Measurements from ENCODE around the gene PYM1. TPM values are rescaled to one million over a fixed set of nuclear protein-coding genes. Genes with fewer than 3 reads are reported as not detected.

The PYM1 gene
- total and polyA plus RNA-seq, 2 of the 8 experiments (the other 6 are each of a cell fraction or from before 2014, with no cell fraction given), result 38.7 to 58.5 TPM

DNA sequence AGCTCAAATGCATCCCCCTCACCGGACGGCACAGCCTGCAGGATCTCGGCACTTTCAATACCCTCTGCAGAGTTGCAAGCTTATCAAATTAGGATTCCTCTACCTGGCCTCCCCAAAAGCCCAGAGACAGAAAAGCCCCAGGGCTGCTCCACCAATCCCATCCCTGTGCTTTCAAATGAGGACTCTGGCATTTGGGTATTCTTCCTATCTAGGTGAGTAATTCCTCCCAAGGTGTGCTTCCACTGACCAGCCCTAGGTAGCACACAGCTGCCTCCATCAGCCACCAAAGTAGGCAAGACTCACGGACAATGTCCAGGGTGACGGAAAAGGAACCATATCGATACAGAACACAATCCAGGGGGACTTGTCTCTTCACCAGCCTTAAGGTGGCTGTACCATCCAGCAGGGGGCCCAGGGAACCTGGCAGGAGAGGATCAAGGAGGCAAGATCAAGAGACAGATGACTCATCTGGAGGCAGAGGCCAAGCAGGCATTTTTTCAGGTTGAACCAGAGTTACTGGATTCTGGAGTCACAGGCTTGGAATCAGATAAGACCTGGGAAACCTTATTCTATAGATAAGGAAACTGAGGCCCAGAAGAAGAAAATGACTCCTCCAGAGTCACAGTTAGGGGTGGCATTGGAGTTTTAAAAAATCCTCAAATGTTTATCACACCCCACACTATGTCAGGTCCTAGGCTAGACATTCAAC is 28.3 kb upstream of the PYM1 start:
- Histone ChIP-seq H3K27me3 (replicated peaks in 1 of 4; ENCODE audit: control insufficient read depth in 3 of 4, extremely low read depth in 1 of 4, insufficient read depth in 3 of 4, low read length in 3 of 4) (no peaks in the 10 kb centered on the region), H3K4ac (replicated peaks; ENCODE audit: insufficient read length, low read depth, low read length) (no peak overlapping the region), H3K79me2 (ENCODE audit: control insufficient read depth in 1 of 2, insufficient read depth in 2 of 2, low read length in 2 of 2) (no peaks in the 10 kb centered on the region), H3K18ac (ENCODE audit: extremely low read depth, low read length) (no peak overlapping the region), H3K23ac (ENCODE audit: insufficient read length) (no peak overlapping the region), H4K20me1 (replicated peaks in 1 of 2; ENCODE audit: control insufficient read depth in 1 of 2, insufficient read depth in 2 of 2, low read length in 2 of 2) (peaks cover 0 to 1% of the 10 kb centered on the region in 2 experiments), H3K79me1 (ENCODE audit: low read depth, low read length) (no peaks in the 10 kb centered on the region), H4K5ac (ENCODE audit: insufficient read length, low read depth, low read length) (no peak overlapping the region), H2BK20ac (ENCODE audit: low read length) (no peak overlapping the region), H3K4me1 (replicated peaks in 1 of 4; ENCODE audit: control insufficient read depth in 3 of 4, insufficient read depth in 4 of 4, low read length in 3 of 4) (no peaks in the 10 kb centered on the region), H3K36me3 (ENCODE audit: control insufficient read depth in 2 of 4, insufficient read depth in 4 of 4, low read length in 3 of 4) (peaks cover 13 to 63% (median 39%) of the 10 kb centered on the region in 4 experiments; a peak in 7 of 8 replicates), H2BK120ac (replicated peaks; ENCODE audit: low read depth, low read length) (no peak overlapping the region), H3K4me3 (ENCODE audit: extremely low read depth in 1 of 4, insufficient read depth in 2 of 4, low read depth in 3 of 4, low read length in 4 of 4) (no peak overlapping the region), H2BK5ac (ENCODE audit: low read depth, low read length) (no peak overlapping the region), H2BK15ac (ENCODE audit: low read length) (no peak overlapping the region), H3K4me2 (ENCODE audit: insufficient read depth in 1 of 2, low read depth in 2 of 2, low read length in 2 of 2) (no peak overlapping the region), H3K27ac (ENCODE audit: low read depth, low read length) (no peak overlapping the region), H3K9ac (replicated peaks in 1 of 4; ENCODE audit: extremely low read depth in 1 of 4, low read depth in 3 of 4, low read length in 3 of 4) (no peak overlapping the region; a peak in 1 of 7 replicates), H2BK12ac (ENCODE audit: low read depth, low read length) (no peak overlapping the region), H4K8ac (ENCODE audit: extremely low read depth, insufficient read depth, low read length) (no peak overlapping the region), H3K9me3 (ENCODE audit: insufficient read depth in 2 of 2, low read depth in 1 of 2, low read length in 1 of 2) (no peaks in the 10 kb centered on the region), H4K91ac (replicated peaks; ENCODE audit: insufficient read length, low read length) (no peak overlapping the region), H2AK5ac (ENCODE audit: low read depth, low read length) (no peak overlapping the region), H2AFZ (ENCODE audit: low read length) (no peak overlapping the region), H3K14ac (ENCODE audit: insufficient read length) (no peak overlapping the region), H3K23me2 (ENCODE audit: low read depth, low read length) (no peaks in the 10 kb centered on the region), H3K56ac (replicated peaks; ENCODE audit: insufficient read length, low read depth, low read length) (no peak overlapping the region)
- DNase-seq (ENCODE audit: low read depth in 1 of 2, low spot score in 2 of 2), result no peak
- ChIA-PET POLR2A (ENCODE audit: partially characterized antibody) (interaction anchor here (0.6 to 2.5 kb wide), 7 partner anchors 8 to 138 kb away, joined by 3 to 7 read pairs (median 4); partner anchors contain the start of genes ORMDL2, PMEL and SARNP), CTCF (ENCODE audit: partially characterized antibody) (interaction anchor here (0.7 to 2.1 kb wide), 8 partner anchors 13 to 175 kb away, joined by 3 to 7 read pairs (median 3); partner anchors contain the start of gene SUOX)
- WGBS, 2 experiments (ENCODE audit: extremely low coverage in 1 of 2, insufficient coverage in 1 of 2, insufficient read length in 1 of 2, insufficient replicate concordance in 2 of 2, low coverage in 1 of 2, low lambda C conversion rate in 2 of 2, missing lambda C conversion rate in 1 of 2), result 95% methylated on average over 5 of the region's 6 CpGs; no CpG with 5 or more reads in 1 of the 2 experiments
- FAIRE-seq, result no peak
- TF ChIP-seq JUND (IDR thresholded peaks at IDR 0.05; ENCODE audit: low read length), result peak; percentile 48; the same call in 1 of the 2 replicates

Data from H1 (cell line).